ENCODE data around the gene ANAPC5. TPM values are rescaled to one million over a fixed set of nuclear protein-coding genes. Genes with fewer than 3 reads are reported as not detected.
"Not testable (repeated sequence)": the region's sequence is repeated elsewhere in the genome, so short reads cannot be mapped to it uniquely, and the experiment has no call there.

Gene ANAPC5
- total RNA-seq, 1 experiment from 2014 or later, result 101 TPM

DNA sequence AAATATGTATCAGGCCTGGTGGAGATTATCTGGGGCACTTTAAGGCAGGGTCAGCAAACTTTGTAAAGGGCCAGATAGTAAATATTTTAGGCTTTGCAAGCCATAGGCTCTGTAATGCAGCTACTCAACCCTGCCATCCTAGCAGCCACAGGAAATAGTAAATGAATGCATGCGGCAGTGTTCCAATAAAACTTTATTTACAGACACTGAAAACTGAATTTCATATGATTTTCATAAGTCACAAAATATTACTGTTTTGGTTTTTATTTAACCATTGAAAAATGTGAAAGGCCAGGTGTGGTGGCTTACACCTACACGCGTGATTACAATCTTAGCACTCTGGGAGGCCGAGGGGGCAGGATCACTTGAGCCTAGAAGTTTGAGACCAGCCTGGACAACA is 52.5 kb downstream of the ANAPC5 start:
- H3K18ac ChIP-seq (ENCODE audit: insufficient read length, low read depth, low read length), result no peak overlapping the region
- Mint-ChIP-seq H3K27me3 (ENCODE audit: low read depth) (no peaks in the 10 kb centered on the region), H3K9me3 (no peaks in the 10 kb centered on the region; a peak in 1 of 5 replicates), H3K27ac (no peak overlapping the region), H3K4me3 (no peak overlapping the region), H3K4me1 (peaks cover 5 to 8% of the 10 kb centered on the region in 2 experiments), H3K36me3 (ENCODE audit: insufficient read depth in 1 of 3, low read depth in 3 of 3) (no peaks in the 10 kb centered on the region)
- H3K79me2 ChIP-seq (ENCODE audit: insufficient read depth, low read length), result peaks cover 2% of the 10 kb centered on the region; the same call in 1 of the 2 replicates
- H3K4ac ChIP-seq (ENCODE audit: low read depth, low read length), result no peak overlapping the region
- no peak overlapping the region for H2BK120ac ChIP-seq (ENCODE audit: low read depth, low read length, poor library complexity, severe bottlenecking)
- H3K4me1 ChIP-seq (ENCODE audit: insufficient read depth, low read length), result peaks cover 3% of the 10 kb centered on the region; the same call in 1 of the 2 replicates
- no peak overlapping the region for H3K9ac ChIP-seq (ENCODE audit: extremely low read depth, insufficient read length, low read length)
- H3K23me2 ChIP-seq (ENCODE audit: insufficient read length, low read depth, low read length, poor library complexity, severe bottlenecking), result peaks cover 14% of the 10 kb centered on the region
- no peak overlapping the region for H2BK5ac ChIP-seq (ENCODE audit: insufficient read length, low read length)
- H4K20me1 ChIP-seq (ENCODE audit: control insufficient read depth, insufficient read depth, insufficient read length), result no peaks in the 10 kb centered on the region
- H3K9me3 ChIP-seq (ENCODE audit: control insufficient read depth, low read depth, low read length), result no peaks in the 10 kb centered on the region
- H2AK5ac ChIP-seq (ENCODE audit: insufficient read length, low read length), result no peak overlapping the region
- WGBS (ENCODE audit: extremely low coverage, insufficient read length, low lambda C conversion rate), result no CpG with 5 or more reads among the region's 4 CpGs
- no peak overlapping the region for H3K56ac ChIP-seq (ENCODE audit: insufficient read length, low read depth, low read length)
- H3K27ac ChIP-seq (ENCODE audit: insufficient read length, low read depth, low read length), result no peak overlapping the region
- TF ChIP-seq, protein P1, sequence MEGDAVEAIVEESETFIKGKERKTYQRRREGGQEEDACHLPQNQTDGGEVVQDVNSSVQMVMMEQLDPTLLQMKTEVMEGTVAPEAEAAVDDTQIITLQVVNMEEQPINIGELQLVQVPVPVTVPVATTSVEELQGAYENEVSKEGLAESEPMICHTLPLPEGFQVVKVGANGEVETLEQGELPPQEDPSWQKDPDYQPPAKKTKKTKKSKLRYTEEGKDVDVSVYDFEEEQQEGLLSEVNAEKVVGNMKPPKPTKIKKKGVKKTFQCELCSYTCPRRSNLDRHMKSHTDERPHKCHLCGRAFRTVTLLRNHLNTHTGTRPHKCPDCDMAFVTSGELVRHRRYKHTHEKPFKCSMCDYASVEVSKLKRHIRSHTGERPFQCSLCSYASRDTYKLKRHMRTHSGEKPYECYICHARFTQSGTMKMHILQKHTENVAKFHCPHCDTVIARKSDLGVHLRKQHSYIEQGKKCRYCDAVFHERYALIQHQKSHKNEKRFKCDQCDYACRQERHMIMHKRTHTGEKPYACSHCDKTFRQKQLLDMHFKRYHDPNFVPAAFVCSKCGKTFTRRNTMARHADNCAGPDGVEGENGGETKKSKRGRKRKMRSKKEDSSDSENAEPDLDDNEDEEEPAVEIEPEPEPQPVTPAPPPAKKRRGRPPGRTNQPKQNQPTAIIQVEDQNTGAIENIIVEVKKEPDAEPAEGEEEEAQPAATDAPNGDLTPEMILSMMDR (conservative IDR thresholded peaks at IDR 0.05), result no peak
- no peak overlapping the region for H3K23ac ChIP-seq (ENCODE audit: insufficient read length, low read depth, low read length)
- no peak overlapping the region for H3T11ph ChIP-seq (ENCODE audit: low read length)
- no peak overlapping the region for H3K14ac ChIP-seq (ENCODE audit: insufficient read depth, low read length)
- no peaks in the 10 kb centered on the region for H3K27me3 ChIP-seq (ENCODE audit: insufficient read depth, low read length)
- no peak overlapping the region for H3K4me2 ChIP-seq (ENCODE audit: insufficient read depth, insufficient read length, low read length)
- H2BK15ac ChIP-seq (ENCODE audit: low read depth, low read length), result no peak overlapping the region
- no peak overlapping the region for H2BK12ac ChIP-seq (ENCODE audit: insufficient read length, low read depth, low read length)
- H2AFZ ChIP-seq (ENCODE audit: low read length), result no peak overlapping the region
- H2BK20ac ChIP-seq (ENCODE audit: low read depth, low read length, poor library complexity, severe bottlenecking), result no peak overlapping the region
- H4K91ac ChIP-seq (ENCODE audit: insufficient read length, low read depth, low read length), result no peak overlapping the region
- DNase-seq, result no peak
- H4K8ac ChIP-seq (replicated peaks; ENCODE audit: insufficient read length, low read depth, low read length), result no peak overlapping the region
- H4K5ac ChIP-seq (ENCODE audit: insufficient read length, low read depth, low read length), result no peak overlapping the region
- no peaks in the 10 kb centered on the region for H3K79me1 ChIP-seq (ENCODE audit: insufficient read depth, low read depth, low read length, poor library complexity, severe bottlenecking)

DNA sequence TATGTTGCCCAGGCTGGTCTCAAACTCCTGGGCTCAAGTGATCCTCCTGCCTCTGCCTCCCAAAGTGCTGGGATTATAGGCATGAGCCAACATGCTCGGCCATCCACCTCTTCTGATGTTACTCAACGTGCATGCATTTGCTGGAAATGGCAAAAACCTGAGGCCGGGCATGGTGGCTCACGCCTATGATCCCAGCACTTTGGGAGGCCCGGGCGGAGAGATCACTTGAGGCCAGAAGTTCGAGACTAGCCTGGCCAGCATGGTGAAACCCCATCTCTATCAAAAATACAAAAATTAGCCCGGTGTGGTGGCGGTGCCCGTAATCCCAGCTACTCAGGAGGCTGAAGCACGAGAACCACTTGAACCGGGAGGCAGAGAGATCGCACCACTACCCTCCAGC is 53.8 kb downstream of the ANAPC5 start:
- H2BK20ac ChIP-seq (ENCODE audit: low read depth, low read length, poor library complexity, severe bottlenecking); H3K23ac ChIP-seq (ENCODE audit: insufficient read length, low read depth, low read length); H2BK12ac ChIP-seq (ENCODE audit: insufficient read length, low read depth, low read length); H3K14ac ChIP-seq (ENCODE audit: insufficient read depth, low read length); H3K4ac ChIP-seq (ENCODE audit: low read depth, low read length); H3K27me3 ChIP-seq (ENCODE audit: insufficient read depth, low read length); H3K4me1 ChIP-seq (ENCODE audit: insufficient read depth, low read length); H3K9ac ChIP-seq (ENCODE audit: extremely low read depth, insufficient read length, low read length); H2BK120ac ChIP-seq (ENCODE audit: low read depth, low read length, poor library complexity, severe bottlenecking); H3T11ph ChIP-seq (ENCODE audit: low read length); H2BK5ac ChIP-seq (ENCODE audit: insufficient read length, low read length); H3K18ac ChIP-seq (ENCODE audit: insufficient read length, low read depth, low read length); H3K9me3 ChIP-seq (ENCODE audit: control insufficient read depth, low read depth, low read length); H4K8ac ChIP-seq (replicated peaks; ENCODE audit: insufficient read length, low read depth, low read length); H3K36me3 Mint-ChIP-seq (ENCODE audit: insufficient read depth in 1 of 3, low read depth in 3 of 3); H2AFZ ChIP-seq (ENCODE audit: low read length); H3K4me1 Mint-ChIP-seq; DNase-seq; H2AK5ac ChIP-seq (ENCODE audit: insufficient read length, low read length); H3K9me3 Mint-ChIP-seq; H3K27me3 Mint-ChIP-seq (ENCODE audit: low read depth); H4K91ac ChIP-seq (ENCODE audit: insufficient read length, low read depth, low read length); H3K79me2 ChIP-seq (ENCODE audit: insufficient read depth, low read length); H3K4me2 ChIP-seq (ENCODE audit: insufficient read depth, insufficient read length, low read length); H4K20me1 ChIP-seq (ENCODE audit: control insufficient read depth, insufficient read depth, insufficient read length); H3K27ac Mint-ChIP-seq; H4K5ac ChIP-seq (ENCODE audit: insufficient read length, low read depth, low read length); H2BK15ac ChIP-seq (ENCODE audit: low read depth, low read length); H3K79me1 ChIP-seq (ENCODE audit: insufficient read depth, low read depth, low read length, poor library complexity, severe bottlenecking); H3K27ac ChIP-seq (ENCODE audit: insufficient read length, low read depth, low read length); H3K56ac ChIP-seq (ENCODE audit: insufficient read length, low read depth, low read length): not testable (repeated sequence)
- H3K4me3 Mint-ChIP-seq, result peak overlapping the region; percentile 66 to 88; a peak in 2 of 5 replicates
- peaks cover 14% of the 10 kb centered on the region for H3K23me2 ChIP-seq (ENCODE audit: insufficient read length, low read depth, low read length, poor library complexity, severe bottlenecking)
- no CpG with 5 or more reads among the region's 13 CpGs for WGBS (ENCODE audit: extremely low coverage, insufficient read length, low lambda C conversion rate)
